HG03139 (cell line): ENCODE results near the gene VAMP5.
"Not testable (repeated sequence)": the region's sequence is repeated elsewhere in the genome, so short reads cannot be mapped to it uniquely, and the experiment has no call there.

ENCODE experiments used
- ATAC-seq: cut with Tn5 transposase; IDR thresholded peaks from one replicate; pipeline ENCODE4 v1.9.1; 2021; ENCODE audit not compliant: unreplicated experiment

The VAMP5 gene

GRCh38 chr2:85584354-85584856, at the start of gene VAMP5:
VAMP5 (plus strand) TSS chr2:85584431; CDS start chr2:85584491, 60 bp downstream.
- ATAC-seq: no peak

- ATAC-seq: no peak
These were observed 49.4 kb upstream of the VAMP5 start for GRCh38 chr2:85534881-85535280.

GRCh38 chr2:85536479-85536878, 47.8 kb upstream of the VAMP5 start:
- ATAC-seq: no peak

GRCh38 chr2:85537600-85538506, 46.4 kb upstream of the VAMP5 start:
- ATAC-seq: no peak

- peak; percentile 63 for ATAC-seq
These were observed 45.5 kb upstream of the VAMP5 start, which contains the start of gene MAT2A for GRCh38 chr2:85538507-85539360. MAT2A (plus strand) TSS chr2:85539168; CDS start chr2:85539288, 120 bp downstream.

- peak; percentile 29 for ATAC-seq
These were observed 44.7 kb upstream of the VAMP5 start for GRCh38 chr2:85539361-85540132.

GRCh38 chr2:85540133-85540648, 44.0 kb upstream of the VAMP5 start:
- no peak for ATAC-seq

- ATAC-seq: no peak
These were observed 43.0 kb upstream of the VAMP5 start for GRCh38 chr2:85541262-85541661.

GRCh38 chr2:85541753-85542457, 42.3 kb upstream of the VAMP5 start:
- no peak for ATAC-seq

- no peak for ATAC-seq
These were observed 41.5 kb upstream of the VAMP5 start for GRCh38 chr2:85542777-85543176.

- not testable (repeated sequence) for ATAC-seq
These were observed 40.0 kb upstream of the VAMP5 start for GRCh38 chr2:85544254-85544691.

- not testable (repeated sequence) for ATAC-seq
These were observed 39.1 kb upstream of the VAMP5 start for GRCh38 chr2:85544915-85545779.

GRCh38 chr2:85545780-85546240, 38.4 kb upstream of the VAMP5 start:
- ATAC-seq: no peak

- ATAC-seq: no peak
These were observed 37.0 kb upstream of the VAMP5 start for GRCh38 chr2:85547089-85547858.

- no peak for ATAC-seq
These were observed 36.2 kb upstream of the VAMP5 start for GRCh38 chr2:85547859-85548607.

- no peak for ATAC-seq
These were observed 35.7 kb upstream of the VAMP5 start for GRCh38 chr2:85548608-85548900.

GRCh38 chr2:85549095-85549494, 35.1 kb upstream of the VAMP5 start:
- ATAC-seq: no peak
